Ishikawa (cell line): ENCODE measurements around the gene ZBTB38.

ENCODE experiments used
- CEBPB ChIP-seq: IDR thresholded peaks from 2 replicates; pipeline ENCODE4 v1.6.1; 2012
- EP300 ChIP-seq: IDR thresholded peaks from 2 replicates; pipeline ENCODE4 v1.6.1; 2012; ENCODE audit warnings: borderline replicate concordance
- NFIC ChIP-seq: IDR thresholded peaks from 2 replicates; pipeline ENCODE4 v1.6.1; 2012
- RAD21 ChIP-seq: IDR thresholded peaks from 2 replicates; pipeline ENCODE4 v1.6.1; 2012; ENCODE audit warnings: low read depth

DNA sequence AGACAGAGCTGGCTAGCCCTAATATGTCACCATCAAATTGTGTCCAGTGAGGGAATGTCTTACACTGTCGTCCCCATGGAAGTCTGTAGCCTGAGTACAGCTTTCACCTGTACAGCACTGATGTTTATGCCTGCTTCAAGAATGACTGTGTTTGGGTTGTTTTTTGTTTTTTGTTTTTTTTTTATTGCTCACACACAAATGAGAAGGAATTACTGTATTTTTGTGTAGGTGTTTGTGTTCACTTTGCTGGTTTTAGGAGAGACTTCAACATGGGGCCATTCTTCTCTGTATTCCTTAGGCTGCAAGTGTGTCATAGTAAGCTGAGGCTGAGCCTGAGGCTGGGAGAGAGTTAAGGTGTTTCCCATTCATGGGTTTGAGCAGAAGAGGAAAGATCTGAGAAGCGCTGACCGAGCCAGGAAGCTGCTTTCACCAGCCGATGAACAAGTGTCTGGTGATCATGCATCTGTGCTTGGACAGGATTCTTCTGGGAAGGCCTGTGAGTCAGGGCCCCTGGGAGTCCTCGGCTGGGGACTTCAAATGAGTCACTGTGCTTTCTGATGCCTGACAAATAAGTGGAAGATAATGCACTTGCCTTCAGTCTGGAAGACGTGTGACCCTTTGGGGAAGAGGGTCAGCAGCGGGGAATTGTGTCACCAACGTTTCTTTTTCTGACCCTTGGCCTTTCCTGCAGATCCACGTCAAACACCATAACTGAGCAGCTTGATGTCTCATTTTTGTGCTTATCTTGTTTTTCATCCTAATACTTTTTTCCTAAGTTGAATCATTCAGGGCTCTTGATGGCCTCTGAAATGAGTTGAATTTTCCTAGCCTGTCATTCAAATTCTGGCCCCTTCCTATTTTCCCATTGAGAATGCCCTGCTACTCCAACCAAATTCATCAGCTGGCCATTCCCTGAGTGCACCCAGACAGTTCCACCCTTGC lies 36.7 kb upstream of the ZBTB38 start:
- TF ChIP-seq EP300 (no peak), RAD21 (no peak), NFIC (no peak), CEBPB (no peak)
